H9 (cell line): ENCODE results near the gene SEL1L. TPM values are rescaled to one million over a fixed set of nuclear protein-coding genes. Genes with fewer than 3 reads are reported as not detected.

Experiments used
- DNase-seq: peaks from one replicate; pipeline ENCODE4 v3.0.0-alpha.2; 2017
- H2AFZ ChIP-seq: one replicate; pipeline ENCODE4 v1.6.1; 2013; ENCODE audit warnings: mild to moderate bottlenecking, low read length, control low read depth, moderate library complexity
- H2AK5ac ChIP-seq: 2 replicates; pipeline ENCODE4 v1.6.1; 2013; ENCODE audit warnings: low read length, control low read depth, mixed read lengths; ENCODE audit not compliant: insufficient read length
- H2BK120ac ChIP-seq: one replicate; pipeline ENCODE4 v1.6.1; 2013; ENCODE audit warnings: low read depth, mild to moderate bottlenecking, low read length, control low read depth, inconsistent platforms; ENCODE audit not compliant: poor library complexity, severe bottlenecking
- H2BK12ac ChIP-seq: 2 replicates; pipeline ENCODE4 v1.6.1; 2013; ENCODE audit warnings: low read length, control low read depth, mixed read lengths, low read depth; ENCODE audit not compliant: insufficient read length
- H2BK15ac ChIP-seq: 2 replicates; pipeline ENCODE4 v1.6.1; 2013; ENCODE audit warnings: low read depth, low read length, control low read depth
- H2BK20ac ChIP-seq: one replicate; pipeline ENCODE4 v1.6.1; 2013; ENCODE audit warnings: low read depth, mild to moderate bottlenecking, low read length, control low read depth, inconsistent platforms; ENCODE audit not compliant: poor library complexity, severe bottlenecking
- H2BK5ac ChIP-seq: 2 replicates; pipeline ENCODE4 v1.6.1; 2013; ENCODE audit warnings: low read length, control low read depth, mixed read lengths; ENCODE audit not compliant: insufficient read length
- H3K14ac ChIP-seq: 2 replicates; pipeline ENCODE4 v1.6.1; 2013; ENCODE audit warnings: low read length, control low read depth; ENCODE audit not compliant: insufficient read depth
- H3K18ac ChIP-seq: 2 replicates; pipeline ENCODE4 v1.6.1; 2013; ENCODE audit warnings: low read depth, mild to moderate bottlenecking, mixed read lengths, low read length, control low read depth; ENCODE audit not compliant: insufficient read length
- H3K23ac ChIP-seq: 2 replicates; pipeline ENCODE4 v1.6.1; 2013; ENCODE audit warnings: low read length, control low read depth, mixed read lengths, low read depth; ENCODE audit not compliant: insufficient read length
- H3K23me2 ChIP-seq: 2 replicates; pipeline ENCODE4 v1.6.1; 2013; ENCODE audit warnings: low read depth, mild to moderate bottlenecking, mixed read lengths, low read length, control low read depth; ENCODE audit not compliant: insufficient read length, poor library complexity, severe bottlenecking
- H3K27ac ChIP-seq: 2 replicates; pipeline ENCODE4 v1.5.1; 2013; ENCODE audit warnings: low read length, control low read depth, mixed read lengths, low read depth; ENCODE audit not compliant: insufficient read length
- H3K27me3 ChIP-seq: 2 replicates; pipeline ENCODE4 v1.6.1; 2013; ENCODE audit warnings: low read length, control low read depth, inconsistent platforms; ENCODE audit not compliant: insufficient read depth
- H3K4ac ChIP-seq: 2 replicates; pipeline ENCODE4 v1.6.1; 2013; ENCODE audit warnings: low read depth, mild to moderate bottlenecking, control low read depth, inconsistent platforms, low read length, moderate library complexity
- H3K4me1 ChIP-seq: 2 replicates; pipeline ENCODE4 v1.6.1; 2013; ENCODE audit warnings: low read length, control low read depth, inconsistent platforms; ENCODE audit not compliant: insufficient read depth
- H3K4me2 ChIP-seq: 2 replicates; pipeline ENCODE4 v1.6.1; 2013; ENCODE audit warnings: low read length, control low read depth, mixed read lengths; ENCODE audit not compliant: insufficient read length, insufficient read depth
- H3K56ac ChIP-seq: 2 replicates; pipeline ENCODE4 v1.6.1; 2013; ENCODE audit warnings: low read depth, mild to moderate bottlenecking, mixed read lengths, low read length, control low read depth; ENCODE audit not compliant: insufficient read length
- H3K79me1 ChIP-seq: 2 replicates; pipeline ENCODE4 v1.6.1; 2013; ENCODE audit warnings: low read depth, mild to moderate bottlenecking, moderate library complexity, low read length, control low read depth, inconsistent platforms; ENCODE audit not compliant: insufficient read depth, poor library complexity, severe bottlenecking
- H3K79me2 ChIP-seq: 2 replicates; pipeline ENCODE4 v1.6.1; 2013; ENCODE audit warnings: low read length, control low read depth, inconsistent platforms; ENCODE audit not compliant: insufficient read depth
- H3K9ac ChIP-seq: 2 replicates; pipeline ENCODE4 v1.6.1; 2013; ENCODE audit warnings: low read length, control low read depth, mixed read lengths; ENCODE audit not compliant: insufficient read length; ENCODE audit errors: extremely low read depth
- H3K9me3 ChIP-seq: one replicate; pipeline ENCODE4 v1.6.1; 2013; ENCODE audit warnings: low read depth, low read length, inconsistent platforms; ENCODE audit not compliant: control insufficient read depth
- H3T11ph ChIP-seq: one replicate; pipeline ENCODE4 v1.6.1; 2013; ENCODE audit warnings: mild to moderate bottlenecking, low read length, control low read depth, inconsistent platforms
- H4K20me1 ChIP-seq: one replicate; pipeline ENCODE4 v1.6.1; 2013; ENCODE audit not compliant: control insufficient read depth, insufficient read length, insufficient read depth
- H4K5ac ChIP-seq: 2 replicates; pipeline ENCODE4 v1.6.1; 2013; ENCODE audit warnings: low read depth, mild to moderate bottlenecking, mixed read lengths, low read length, control low read depth; ENCODE audit not compliant: insufficient read length
- H4K8ac ChIP-seq: replicated peaks from 2 replicates; pipeline ENCODE4 v1.6.1; 2013; ENCODE audit warnings: low read length, control low read depth, mixed read lengths, low read depth; ENCODE audit not compliant: insufficient read length
- H4K91ac ChIP-seq: 2 replicates; pipeline ENCODE4 v1.6.1; 2013; ENCODE audit warnings: low read depth, mild to moderate bottlenecking, moderate library complexity, mixed read lengths, low read length, control low read depth; ENCODE audit not compliant: insufficient read length
- H3K27ac Mint-ChIP-seq, 3 experiments: 2 replicates in 2 of 3; 3 replicates in 1 of 3; pipeline ENCODE4 v1.8.0; 2020 to 2021; ENCODE audit warnings: mixed read lengths in 3 of 3, mild to moderate bottlenecking in 1 of 3, moderate library complexity in 1 of 3
- H3K27me3 Mint-ChIP-seq: 2 replicates; pipeline ENCODE4 v1.8.0; 2021; ENCODE audit warnings: low read depth, mild to moderate bottlenecking, moderate library complexity, mixed read lengths
- H3K36me3 Mint-ChIP-seq, 3 experiments: 2 replicates in 2 of 3; 3 replicates in 1 of 3; pipeline ENCODE4 v1.8.0; 2020 to 2021; ENCODE audit warnings: low read depth in 3 of 3, mixed read lengths in 3 of 3; ENCODE audit not compliant: insufficient read depth in 1 of 3
- H3K4me1 Mint-ChIP-seq, 2 experiments: 2 replicates each; pipeline ENCODE4 v1.8.0; 2020; ENCODE audit warnings: mixed read lengths in 2 of 2
- H3K4me3 Mint-ChIP-seq, 2 experiments: 2 replicates in 1 of 2; 3 replicates in 1 of 2; pipeline ENCODE4 v1.8.0; 2020 to 2021; ENCODE audit warnings: mild to moderate bottlenecking in 2 of 2, mixed read lengths in 2 of 2, moderate library complexity in 1 of 2
- H3K9me3 Mint-ChIP-seq, 2 experiments: 2 replicates in 1 of 2; 3 replicates in 1 of 2; pipeline ENCODE4 v1.8.0; 2020; ENCODE audit warnings: mild to moderate bottlenecking in 2 of 2, mixed read lengths in 2 of 2, moderate library complexity in 1 of 2
- WGBS: extraction: QIAGEN DNeasy Blood & Tissue Kit; methylation state at CpG from one replicate; pipeline ENCODE4 v1.1.7; 2013; ENCODE audit warnings: missing lambda C conversion rate, low lambda C conversion rate, mixed read lengths; ENCODE audit not compliant: insufficient read length; ENCODE audit errors: extremely low coverage; 5-methylcytosine and 5-hydroxymethylcytosine counted together
- total RNA-seq: library from RNA; stranded (reverse); gene quantifications from 2 replicates; pipeline ENCODE4 v1.2.1, GENCODE V29; 2021
- TF ChIP-seq, protein P1 (sequence below): fragments of 200-600 bp; sonication (generic); conservative IDR thresholded peaks from 3 replicates; pipeline ENCODE4 v1.8.0; 2021; ENCODE audit warnings: antibody characterized with exemption, mild to moderate bottlenecking

Gene SEL1L
- total RNA-seq, 1 experiment from 2014 or later = 27.5 TPM

DNA sequence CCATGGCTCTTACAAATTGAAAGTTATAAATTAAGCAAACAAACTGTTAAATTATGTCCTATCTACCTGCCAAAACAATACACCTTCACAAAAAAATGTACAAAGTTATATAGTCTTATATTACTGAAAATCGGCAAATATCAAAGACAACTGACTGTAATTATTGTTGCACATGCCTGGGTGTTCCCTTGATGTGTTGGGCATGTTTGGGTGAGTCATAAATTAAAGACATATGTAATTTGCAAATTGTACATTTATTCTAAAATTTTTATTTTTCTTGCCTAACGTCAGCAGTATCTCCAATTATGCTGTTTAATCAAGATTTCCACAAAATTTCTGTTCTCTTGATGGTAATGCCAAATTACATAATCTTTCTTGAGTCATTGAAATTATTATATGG, 22.0 kb upstream of the SEL1L start:
- no peak overlapping the region for H3K9ac ChIP-seq
- no CpG with 5 or more reads among the region's 2 CpGs for WGBS
- Mint-ChIP-seq H3K4me3 (no peak overlapping the region), H3K27me3 (peaks cover 17% of the 10 kb centered on the region), H3K36me3 (no peaks in the 10 kb centered on the region), H3K9me3 (0 out of 5 replicates have a peak, but pooled peaks cover 0 to 1% of the 10 kb centered on the region in 2 experiments), H3K27ac (no peak overlapping the region), H3K4me1 (peaks cover 2 to 5% of the 10 kb centered on the region in 2 experiments; a peak in 1 of 4 replicates)
- H2BK120ac ChIP-seq = no peak overlapping the region
- H3K23ac ChIP-seq = no peak overlapping the region
- no peaks in the 10 kb centered on the region for H3K27me3 ChIP-seq
- H2BK5ac ChIP-seq = no peak overlapping the region
- no peak overlapping the region for H3K18ac ChIP-seq
- no peak overlapping the region for H2AFZ ChIP-seq
- H2BK12ac ChIP-seq = no peak overlapping the region
- H4K8ac ChIP-seq = no peak overlapping the region
- DNase-seq = no peak
- H4K5ac ChIP-seq = no peak overlapping the region
- no peaks in the 10 kb centered on the region for H3K79me2 ChIP-seq
- TF ChIP-seq, protein P1, sequence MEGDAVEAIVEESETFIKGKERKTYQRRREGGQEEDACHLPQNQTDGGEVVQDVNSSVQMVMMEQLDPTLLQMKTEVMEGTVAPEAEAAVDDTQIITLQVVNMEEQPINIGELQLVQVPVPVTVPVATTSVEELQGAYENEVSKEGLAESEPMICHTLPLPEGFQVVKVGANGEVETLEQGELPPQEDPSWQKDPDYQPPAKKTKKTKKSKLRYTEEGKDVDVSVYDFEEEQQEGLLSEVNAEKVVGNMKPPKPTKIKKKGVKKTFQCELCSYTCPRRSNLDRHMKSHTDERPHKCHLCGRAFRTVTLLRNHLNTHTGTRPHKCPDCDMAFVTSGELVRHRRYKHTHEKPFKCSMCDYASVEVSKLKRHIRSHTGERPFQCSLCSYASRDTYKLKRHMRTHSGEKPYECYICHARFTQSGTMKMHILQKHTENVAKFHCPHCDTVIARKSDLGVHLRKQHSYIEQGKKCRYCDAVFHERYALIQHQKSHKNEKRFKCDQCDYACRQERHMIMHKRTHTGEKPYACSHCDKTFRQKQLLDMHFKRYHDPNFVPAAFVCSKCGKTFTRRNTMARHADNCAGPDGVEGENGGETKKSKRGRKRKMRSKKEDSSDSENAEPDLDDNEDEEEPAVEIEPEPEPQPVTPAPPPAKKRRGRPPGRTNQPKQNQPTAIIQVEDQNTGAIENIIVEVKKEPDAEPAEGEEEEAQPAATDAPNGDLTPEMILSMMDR = no peak
- no peak overlapping the region for H3K4ac ChIP-seq
- no peaks in the 10 kb centered on the region for H4K20me1 ChIP-seq
- no peaks in the 10 kb centered on the region for H3K4me1 ChIP-seq
- no peak overlapping the region for H3K4me2 ChIP-seq
- H2BK20ac ChIP-seq = no peak overlapping the region
- no peak overlapping the region for H3K27ac ChIP-seq
- H2BK15ac ChIP-seq = no peak overlapping the region
- H3K14ac ChIP-seq = no peak overlapping the region
- H2AK5ac ChIP-seq = no peak overlapping the region
- H3K79me1 ChIP-seq = no peaks in the 10 kb centered on the region
- no peaks in the 10 kb centered on the region for H3K23me2 ChIP-seq
- no peak overlapping the region for H3K56ac ChIP-seq
- H4K91ac ChIP-seq = no peak overlapping the region
- no peak overlapping the region for H3T11ph ChIP-seq
- H3K9me3 ChIP-seq = no peaks in the 10 kb centered on the region
